ENCODE results near the gene CDK12. TPM values are rescaled to one million over a fixed set of nuclear protein-coding genes. Genes with fewer than 3 reads are reported as not detected.

The CDK12 gene
- total and polyA plus RNA-seq, 7 donors = 3.5 to 25.3 (median 17.8) TPM

DNA sequence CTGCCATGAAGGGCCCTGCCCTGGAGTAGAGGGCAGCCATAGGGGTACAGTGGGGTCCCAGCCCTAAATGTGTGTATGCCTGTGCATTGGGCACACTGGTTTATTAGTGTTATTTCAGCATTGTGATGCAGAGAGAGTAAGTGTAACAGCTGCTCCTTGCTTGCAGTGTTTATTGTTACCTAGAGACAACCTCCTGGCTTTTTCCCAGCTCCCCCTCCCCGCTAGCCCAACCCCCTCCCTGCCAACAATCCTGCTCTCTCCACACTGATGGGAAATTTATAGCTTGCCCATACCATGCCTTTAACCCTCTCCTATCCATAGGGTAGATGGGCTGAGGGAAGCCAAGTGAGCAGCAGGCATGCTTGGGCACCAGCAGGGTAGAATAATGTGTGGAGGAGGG is 95.1 kb downstream of the CDK12 start:
- ATAC-seq = no peak
- Histone ChIP-seq H3K27ac (no peak overlapping the region), H3K4me3 (no peak overlapping the region), H3K4me1 (no peaks in the 10 kb centered on the region), H3K27me3 (ENCODE audit: insufficient read depth in 3 of 3, low read length in 2 of 3) (no peaks in the 10 kb centered on the region), H3K36me3 (ENCODE audit: insufficient read depth in 1 of 2, low read depth in 1 of 2) (peaks cover 3 to 93% of the 10 kb centered on the region in 2 donors), H3K9me3 (no peaks in the 10 kb centered on the region)
- WGBS, 3 donors = 33 to 45% (median 36%) methylated on average over 1 of the region's 1 CpG
- TF ChIP-seq CTCF (IDR thresholded peaks at IDR 0.05) = no peak
- intact Hi-C loops (cut with DNase I) = no loop called here
- no peak for DNase-seq

DNA sequence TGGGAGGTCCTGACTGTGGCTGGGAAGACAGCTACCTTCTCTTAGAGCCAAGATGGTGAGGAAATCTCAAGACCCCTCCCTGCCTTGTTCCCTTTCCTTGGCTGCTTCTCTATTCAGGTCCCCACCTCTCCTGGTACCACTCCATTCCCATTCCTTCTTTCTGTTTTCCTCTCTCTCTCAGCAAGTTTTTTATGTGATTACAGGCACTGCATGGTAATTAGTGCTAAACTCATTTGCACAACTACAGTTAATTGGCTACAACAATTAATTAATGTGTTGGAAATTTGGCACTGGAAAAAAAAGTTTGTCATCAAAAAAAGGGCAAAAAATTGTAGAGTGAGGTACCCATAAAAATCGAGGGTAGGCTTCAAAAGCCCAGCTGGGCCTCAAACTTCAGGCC is 101.1 kb downstream of the CDK12 start:
- no peak for TF ChIP-seq CTCF (IDR thresholded peaks at IDR 0.05)
- Histone ChIP-seq H3K36me3 (ENCODE audit: insufficient read depth in 1 of 2, low read depth in 1 of 2) (peaks cover 0 to 72% of the 10 kb centered on the region in 2 donors), H3K27me3 (ENCODE audit: insufficient read depth in 3 of 3, low read length in 2 of 3) (no peaks in the 10 kb centered on the region), H3K4me3 (no peak overlapping the region), H3K4me1 (peaks cover 7% of the 10 kb centered on the region), H3K27ac (no peak overlapping the region), H3K9me3 (no peaks in the 10 kb centered on the region)
- intact Hi-C loops (cut with DNase I) = no loop called here
- WGBS, 3 donors = 36 to 43% (median 40%) methylated on average over 1 of the region's 1 CpG
- DNase-seq (no peak), ATAC-seq (no peak)

DNA sequence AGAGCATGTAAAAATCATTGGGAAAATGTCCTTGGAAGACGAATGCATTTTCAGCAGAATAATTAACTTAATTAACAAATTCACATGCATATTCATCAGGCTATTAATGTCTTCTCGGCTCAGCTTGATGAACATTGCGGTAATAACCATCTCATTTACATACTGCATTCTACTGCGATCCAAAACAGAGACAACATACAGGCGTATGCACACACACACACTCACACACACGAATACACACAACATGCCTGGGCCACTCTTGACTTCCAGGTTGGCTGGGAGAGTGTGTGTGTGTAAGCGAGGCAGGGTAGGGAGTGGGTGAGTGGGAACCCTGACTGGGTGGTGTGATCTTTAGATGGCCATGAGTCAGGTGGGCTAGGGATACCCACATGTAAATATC is 101.7 kb downstream of the CDK12 start:
- no peak for ATAC-seq
- Histone ChIP-seq H3K9me3 (no peaks in the 10 kb centered on the region), H3K27me3 (ENCODE audit: insufficient read depth in 3 of 3, low read length in 2 of 3) (no peaks in the 10 kb centered on the region), H3K36me3 (ENCODE audit: insufficient read depth in 1 of 2, low read depth in 1 of 2) (peaks cover 0 to 72% of the 10 kb centered on the region in 2 donors), H3K27ac (no peak overlapping the region), H3K4me3 (no peak overlapping the region), H3K4me1 (peaks cover 7% of the 10 kb centered on the region)
- DNase-seq = no peak
- WGBS, 3 donors = 84 to 89% (median 87%) methylated on average over 7 of the region's 7 CpGs
- no peak for TF ChIP-seq CTCF (IDR thresholded peaks at IDR 0.05)
- intact Hi-C loops (cut with DNase I) = no loop called here

DNA sequence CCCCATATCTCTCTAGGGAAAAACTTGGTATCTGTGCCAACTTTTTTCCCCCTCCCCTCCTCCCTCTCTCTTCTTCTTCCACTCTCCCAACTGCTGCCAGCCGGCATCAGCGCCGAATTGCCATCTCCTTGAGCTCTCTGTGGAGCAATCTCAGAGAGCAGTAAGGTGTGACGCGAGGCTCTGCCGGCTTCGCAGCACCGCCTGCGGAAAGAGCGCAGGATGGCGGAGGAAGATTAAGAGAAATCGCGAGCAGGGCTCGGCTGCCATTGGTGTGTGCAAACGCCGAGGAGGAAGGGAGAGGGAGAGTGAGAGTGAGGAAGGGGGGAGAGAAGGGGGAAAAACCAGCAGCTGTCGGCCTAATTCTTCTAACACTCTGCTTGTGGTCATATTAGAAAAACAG is 102.2 kb downstream of the CDK12 start:
- intact Hi-C loops (cut with DNase I) = no loop called here
- TF ChIP-seq CTCF (IDR thresholded peaks at IDR 0.05) = no peak
- peak in 1 of 4 donors; percentile 13 for ATAC-seq
- Histone ChIP-seq H3K27me3 (ENCODE audit: insufficient read depth in 3 of 3, low read length in 2 of 3) (no peaks in the 10 kb centered on the region), H3K9me3 (no peaks in the 10 kb centered on the region), H3K27ac (no peak overlapping the region), H3K4me1 (peaks cover 7% of the 10 kb centered on the region), H3K4me3 (no peak overlapping the region), H3K36me3 (ENCODE audit: insufficient read depth in 1 of 2, low read depth in 1 of 2) (peaks cover 0 to 70% of the 10 kb centered on the region in 2 donors)
- DNase-seq = no peak
- WGBS, 3 donors = 41 to 51% (median 46%) methylated on average over 17 of the region's 17 CpGs

DNA sequence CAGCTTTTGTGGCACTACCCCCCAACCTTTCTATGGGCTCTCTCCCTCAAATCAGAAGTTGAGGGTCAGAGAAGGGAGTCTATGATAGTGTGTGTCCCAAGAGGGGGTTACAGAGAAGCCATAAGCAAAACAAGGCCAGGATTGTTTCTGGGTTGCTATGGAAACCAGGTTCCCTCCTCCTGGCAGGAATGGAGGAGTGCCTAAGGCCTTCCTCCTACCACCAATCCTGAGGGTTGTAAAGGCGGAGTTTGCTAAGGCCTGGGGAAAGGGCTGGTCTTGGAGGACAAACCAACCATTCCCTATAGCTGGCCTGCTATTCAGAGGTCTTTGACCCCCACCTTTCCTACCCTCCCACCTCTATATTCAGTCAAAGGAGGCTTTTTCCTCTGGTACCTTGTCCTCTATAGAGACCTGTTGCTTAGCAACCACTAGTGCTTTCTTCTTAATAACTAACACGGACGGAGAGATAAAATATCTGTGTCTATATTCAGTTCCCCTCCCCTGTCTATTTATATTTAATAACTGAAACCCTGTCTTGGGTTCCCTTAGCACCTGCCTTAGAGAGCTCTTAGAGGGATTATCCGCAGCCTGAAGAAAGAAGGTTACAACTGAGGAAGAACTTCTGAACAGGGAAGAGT is 103.0 kb downstream of the CDK12 start:
- no peak for TF ChIP-seq CTCF (IDR thresholded peaks at IDR 0.05)
- ATAC-seq = peak in 2 of 4 donors; percentile 28 to 36
- WGBS, 3 donors = 45 to 57% (median 46%) methylated on average over 4 of the region's 4 CpGs
- Histone ChIP-seq H3K4me3 (no peak overlapping the region), H3K27ac (no peak overlapping the region), H3K4me1 (peaks cover 7% of the 10 kb centered on the region), H3K36me3 (ENCODE audit: insufficient read depth in 1 of 2, low read depth in 1 of 2) (peaks cover 0 to 62% of the 10 kb centered on the region in 2 donors), H3K9me3 (no peaks in the 10 kb centered on the region), H3K27me3 (ENCODE audit: insufficient read depth in 3 of 3, low read length in 2 of 3) (no peaks in the 10 kb centered on the region)
- DNase-seq = no peak
- intact Hi-C loops (cut with DNase I) = no loop called here
